NCI-H1436 (cell line): Measurements from ENCODE around the gene ATP13A4.

Source experiments
- DNase-seq: peaks from one replicate; lab custom pipeline; 2025; lab: John Stamatoyannopoulos, UW

ATP13A4 gene

DNA sequence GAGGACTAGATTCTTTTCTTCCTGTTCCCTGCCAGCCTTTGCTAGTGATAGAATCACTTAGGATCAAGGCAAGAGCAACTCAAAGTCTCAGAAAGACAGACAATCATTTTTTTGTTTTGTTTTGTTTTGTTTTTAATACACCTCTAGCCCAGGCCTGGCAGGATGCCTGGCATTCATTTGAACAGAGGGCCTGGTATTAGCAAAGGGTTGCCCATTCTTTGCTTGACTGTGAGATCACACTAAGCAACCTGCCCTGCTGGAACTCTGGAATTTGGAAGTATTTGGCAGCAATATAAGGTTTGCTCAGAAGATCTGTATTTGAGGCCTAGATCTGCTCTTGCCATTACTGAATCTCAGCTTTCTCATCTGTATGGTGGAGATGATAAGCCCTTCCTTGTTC is 154.4 kb downstream of the ATP13A4 start:
- DNase-seq: no peak

DNA sequence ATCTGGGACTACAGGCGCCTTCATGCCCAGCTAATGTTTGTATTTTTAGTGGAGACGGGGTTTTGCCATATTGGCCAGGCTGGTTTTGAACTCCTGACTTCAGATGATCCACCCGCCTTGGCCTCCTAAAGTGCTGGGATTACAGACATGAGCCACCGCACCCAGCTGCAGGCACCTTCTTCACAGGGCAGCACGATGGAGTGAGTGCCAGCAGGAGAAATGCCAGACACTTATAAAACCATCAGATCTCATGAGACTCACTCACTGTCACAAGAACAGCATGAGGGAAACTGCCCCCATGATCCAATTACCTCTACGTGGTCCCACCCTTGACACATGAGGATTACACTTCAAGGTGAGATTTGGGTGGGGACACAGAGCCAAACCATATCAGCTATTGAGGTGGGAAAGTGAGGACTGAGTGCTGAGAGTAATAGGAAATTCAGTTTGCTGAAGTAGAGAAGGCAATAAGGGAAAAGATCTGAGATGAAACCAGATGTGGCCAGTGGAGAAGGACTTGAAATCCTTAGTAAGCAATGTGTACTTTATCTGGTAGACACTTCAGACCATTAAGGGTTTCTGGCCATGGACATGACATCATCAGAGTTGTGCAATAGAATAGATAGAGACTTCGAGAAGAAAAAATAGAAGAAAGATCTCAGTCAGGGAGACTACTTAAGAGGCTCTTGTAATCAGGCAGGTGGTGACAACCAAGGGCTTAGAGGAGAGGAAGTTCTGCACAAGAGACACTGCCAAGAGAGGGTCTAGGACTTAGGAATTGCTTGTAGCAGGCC is 158.0 kb downstream of the ATP13A4 start:
- no peak for DNase-seq

DNA sequence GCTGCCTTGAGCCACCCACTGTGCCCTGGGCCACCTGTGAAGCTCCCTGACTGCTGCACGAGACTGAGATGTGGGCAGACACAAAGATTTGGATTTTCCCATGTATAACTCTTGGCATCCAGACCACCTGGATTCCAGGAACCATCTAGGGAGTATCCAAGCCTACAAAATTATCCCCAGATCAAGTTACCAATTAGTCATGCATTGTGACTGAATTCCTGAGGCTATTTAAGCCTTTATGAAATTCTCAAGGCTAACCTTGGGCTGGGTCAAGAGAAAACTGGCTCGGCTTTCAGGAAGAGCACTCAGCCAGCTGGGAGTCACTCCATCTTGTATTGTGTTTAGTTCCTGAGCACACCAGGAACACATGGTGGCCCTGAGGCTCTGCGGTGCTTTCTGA is 162.8 kb downstream of the ATP13A4 start:
- no peak for DNase-seq

DNA sequence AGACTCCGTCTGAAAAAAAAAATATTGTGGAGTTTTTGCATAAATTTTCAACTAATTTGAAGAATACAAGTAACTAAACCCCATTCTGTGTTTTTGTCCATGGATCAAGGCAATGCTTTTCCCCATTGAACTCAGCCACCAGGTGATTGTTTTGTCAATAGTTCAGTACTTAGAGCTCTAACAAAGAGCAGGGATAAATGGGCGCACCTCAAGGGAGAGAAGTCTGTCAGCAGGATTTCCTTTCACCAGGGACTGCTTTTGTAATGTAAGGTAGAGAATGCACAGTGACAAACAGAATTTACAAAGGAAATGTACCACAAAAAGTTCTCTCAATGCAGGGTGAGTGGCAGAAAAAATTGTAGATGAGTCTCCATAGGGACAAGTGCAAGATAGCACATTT is 165.4 kb downstream of the ATP13A4 start:
- DNase-seq: peak; percentile 72

DNA sequence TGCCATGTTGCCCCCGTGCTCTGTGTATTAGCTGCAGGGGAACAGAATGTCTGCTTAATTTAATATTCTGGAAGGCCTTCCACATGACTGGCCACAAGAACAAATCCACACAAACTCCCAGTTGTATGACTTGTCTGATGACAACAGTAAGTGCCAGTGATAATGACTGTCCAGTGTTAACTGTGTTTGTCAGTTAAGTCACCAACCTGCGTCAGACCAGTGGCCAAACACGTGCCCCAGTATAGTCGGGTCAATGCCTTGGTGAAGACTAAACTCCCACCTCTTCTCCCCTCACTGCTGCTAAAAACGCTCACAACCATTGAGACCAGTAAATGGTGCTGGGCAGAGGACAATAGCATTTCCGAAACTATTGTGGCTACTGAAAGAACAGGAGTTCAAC is 166.3 kb downstream of the ATP13A4 start:
- DNase-seq: no peak

DNA sequence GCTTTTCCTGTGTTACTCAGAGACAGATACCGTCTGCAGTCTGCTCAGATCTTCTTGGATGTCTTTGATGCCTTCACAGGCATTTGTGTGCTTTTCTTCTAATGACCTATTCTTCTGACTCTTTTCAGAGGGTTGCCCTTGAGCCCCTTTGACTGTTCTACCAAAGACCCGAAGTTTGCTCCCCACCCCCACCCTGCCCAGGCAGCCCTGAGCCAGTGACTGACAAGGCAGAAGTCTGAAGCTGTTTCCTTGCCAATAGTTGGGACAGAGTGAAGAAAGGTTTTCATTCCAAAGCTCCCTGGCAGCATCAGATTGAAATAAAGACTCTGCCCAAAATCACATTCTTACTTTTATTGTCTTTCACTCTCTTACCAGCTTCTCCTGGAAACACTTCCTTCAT is 167.1 kb downstream of the ATP13A4 start:
- DNase-seq: no peak

DNA sequence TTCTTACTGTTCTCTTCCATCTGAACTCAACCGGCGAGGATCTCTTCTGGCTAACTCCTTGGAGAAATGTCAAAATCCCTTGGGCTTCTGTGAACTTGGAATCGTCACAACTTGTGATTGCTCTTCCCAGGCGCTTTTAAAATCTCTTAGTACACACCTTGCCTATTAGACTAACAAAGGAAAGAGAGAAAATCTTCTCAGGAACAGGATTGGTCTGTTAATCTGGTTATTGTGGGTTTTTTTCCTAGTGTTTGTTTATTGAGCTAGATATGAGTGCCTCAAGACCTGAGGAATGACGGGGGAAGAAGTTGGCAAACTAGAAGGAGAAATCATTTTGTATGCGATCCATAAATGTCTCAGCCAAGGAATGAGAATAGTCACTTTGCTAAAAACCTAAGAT is 176.0 kb downstream of the ATP13A4 start, which contains the start of gene ATP13A5:
Gene ATP13A5, minus strand, starts transcription at position 48 of the 400 bp plus-strand sequence. Its CDS starts 28 bp downstream, at position 20.
- DNase-seq: no peak

DNA sequence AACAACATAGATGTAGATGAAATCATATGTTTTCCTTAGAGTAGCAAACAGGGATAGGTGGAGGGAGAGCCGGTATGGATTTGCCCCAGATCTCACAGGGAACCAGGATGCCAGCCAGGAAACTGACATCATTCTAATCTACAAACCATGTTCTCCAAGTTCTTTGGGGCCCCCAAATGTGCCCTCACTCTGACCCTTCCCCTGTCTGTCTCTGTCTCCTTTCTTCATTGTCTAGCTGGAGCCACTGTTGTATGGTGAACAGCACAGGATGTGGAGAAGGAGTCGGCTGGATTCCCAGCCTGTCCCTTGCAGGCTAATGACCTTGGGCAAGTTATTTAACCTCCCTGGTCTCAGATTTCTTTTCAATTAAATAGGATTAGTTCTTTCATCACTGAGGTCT is 177.1 kb downstream of the ATP13A4 start:
- DNase-seq: no peak

DNA sequence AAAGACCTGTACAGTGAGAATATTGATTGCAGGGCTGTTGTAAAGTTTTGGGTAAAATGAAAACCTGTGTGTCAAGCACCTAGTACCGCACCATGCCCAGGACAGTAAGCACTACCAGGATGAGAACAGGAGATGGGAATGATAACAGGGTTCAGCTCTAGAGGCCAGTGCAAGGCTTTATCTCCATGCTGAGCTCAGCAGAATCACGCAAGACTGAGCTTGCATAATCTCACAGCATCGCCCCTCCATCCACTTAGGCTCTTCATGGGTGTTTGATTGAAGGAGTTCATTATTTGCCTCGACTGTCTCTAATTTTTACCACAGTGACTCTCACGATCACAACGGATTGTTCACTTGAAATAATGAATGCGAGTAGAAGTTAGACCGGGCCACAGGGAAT is 179.1 kb downstream of the ATP13A4 start:
- DNase-seq: no peak

DNA sequence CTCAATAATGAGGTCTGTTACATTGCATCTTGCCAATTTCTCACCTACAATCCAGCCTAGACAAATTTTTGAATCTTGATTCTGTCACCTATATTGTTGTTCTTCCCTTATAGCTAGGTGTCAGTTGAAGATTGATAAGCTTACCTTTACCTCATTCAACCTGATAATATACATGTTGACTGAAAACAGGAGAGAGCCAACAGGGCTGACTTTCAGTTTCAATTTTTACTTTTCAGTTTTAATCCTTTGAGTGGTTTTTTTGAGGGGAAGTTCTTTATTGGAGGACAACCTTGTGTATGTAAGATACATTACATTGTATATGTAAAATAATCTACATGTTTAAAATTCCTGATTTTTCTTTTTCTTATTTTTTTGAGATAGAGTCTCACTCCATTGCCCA is 181.9 kb downstream of the ATP13A4 start:
- DNase-seq: no peak

DNA sequence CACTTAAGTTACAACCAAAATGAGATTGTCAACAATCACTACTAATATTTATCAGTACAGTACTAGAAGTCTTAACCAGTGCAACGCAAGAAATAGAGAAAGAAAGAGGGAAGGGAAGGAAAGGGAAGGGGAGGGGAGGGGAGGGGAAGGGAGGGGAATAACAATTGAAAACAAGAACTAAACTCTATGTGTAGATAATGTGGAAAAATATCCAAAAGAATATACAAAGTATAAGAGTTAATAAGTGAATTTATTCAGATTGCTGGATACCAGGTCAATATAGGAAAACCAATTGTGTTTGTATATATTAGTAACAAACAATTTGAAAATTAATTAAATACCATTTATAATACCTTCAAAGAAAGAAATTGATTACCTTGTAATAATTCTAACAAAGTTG is 186.8 kb downstream of the ATP13A4 start:
- DNase-seq: no peak

DNA sequence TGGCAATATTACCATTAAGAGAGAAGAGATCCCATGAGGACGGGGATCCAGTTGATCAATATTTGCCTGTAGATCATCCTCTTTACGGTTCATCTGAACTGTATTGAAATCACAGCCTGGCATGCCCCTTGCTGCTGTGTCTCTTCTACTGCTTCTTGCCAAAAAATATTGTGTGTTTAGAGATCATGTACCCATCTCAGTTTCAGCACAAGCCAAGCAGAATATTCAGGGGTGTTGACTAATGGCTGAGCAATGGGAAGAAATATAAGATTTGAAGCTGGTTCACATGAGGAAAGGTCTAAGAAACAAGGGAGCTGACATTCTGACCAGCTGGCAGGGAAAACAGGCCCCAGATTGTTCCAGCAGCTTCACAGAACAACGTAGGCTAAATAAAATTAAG is 197.4 kb downstream of the ATP13A4 start:
- no peak for DNase-seq

DNA sequence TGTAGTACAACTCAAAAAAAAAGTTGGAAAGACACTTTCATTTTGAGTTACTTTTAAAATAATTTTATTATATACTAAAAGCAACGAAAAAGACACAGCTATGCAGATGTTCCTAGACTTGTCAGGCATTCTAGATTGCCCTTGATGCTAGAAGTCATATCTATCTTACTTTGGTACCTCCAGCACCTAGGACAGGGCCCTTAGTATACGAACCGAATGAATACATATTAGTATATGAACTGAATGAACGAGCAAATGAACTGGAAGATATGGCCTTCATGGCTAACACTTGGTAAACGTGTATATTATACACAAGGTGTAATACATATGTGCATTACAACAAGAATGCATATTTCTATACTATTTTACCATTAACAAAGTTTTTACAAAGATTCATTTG is 200.3 kb downstream of the ATP13A4 start:
- DNase-seq: no peak
